ENCODE measurements around the gene PXK. TPM values are rescaled to one million over a fixed set of nuclear protein-coding genes. Genes with fewer than 3 reads are reported as not detected.

The PXK gene
- total and polyA plus RNA-seq, 8 donors: 8.3 to 54.0 (median 31.1) TPM

- no peak for DNase-seq
- H3K27me3 ChIP-seq: no peaks in the 10 kb centered on the region
- peaks cover 11 to 38% (median 24%) of the 10 kb centered on the region in 4 donors for H3K4me1 ChIP-seq
- 87 to 97% (median 96%) methylated on average over 7 of the region's 7 CpGs for WGBS, 5 donors
- TF ChIP-seq EP300 (IDR thresholded peaks at IDR 0.05): no peak
- intact Hi-C loops (cut with DNase I; ENCODE audit: low total_unique reads): loop anchor here (2.0 kb wide), 1 partner anchor 91 kb away; no protein-coding TSS in a partner anchor
- no peaks in the 10 kb centered on the region for H3K9me3 ChIP-seq
- no peak overlapping the region for H3K27ac ChIP-seq
- no peak overlapping the region for H3K4me3 ChIP-seq
- H3K36me3 ChIP-seq: peaks cover 14 to 39% (median 30%) of the 10 kb centered on the region in 4 donors
Observed at GRCh38 chr3:58321791-58322190, 10.9 kb upstream of the PXK start.

- DNase-seq: no peak
- TF ChIP-seq, protein P1, sequence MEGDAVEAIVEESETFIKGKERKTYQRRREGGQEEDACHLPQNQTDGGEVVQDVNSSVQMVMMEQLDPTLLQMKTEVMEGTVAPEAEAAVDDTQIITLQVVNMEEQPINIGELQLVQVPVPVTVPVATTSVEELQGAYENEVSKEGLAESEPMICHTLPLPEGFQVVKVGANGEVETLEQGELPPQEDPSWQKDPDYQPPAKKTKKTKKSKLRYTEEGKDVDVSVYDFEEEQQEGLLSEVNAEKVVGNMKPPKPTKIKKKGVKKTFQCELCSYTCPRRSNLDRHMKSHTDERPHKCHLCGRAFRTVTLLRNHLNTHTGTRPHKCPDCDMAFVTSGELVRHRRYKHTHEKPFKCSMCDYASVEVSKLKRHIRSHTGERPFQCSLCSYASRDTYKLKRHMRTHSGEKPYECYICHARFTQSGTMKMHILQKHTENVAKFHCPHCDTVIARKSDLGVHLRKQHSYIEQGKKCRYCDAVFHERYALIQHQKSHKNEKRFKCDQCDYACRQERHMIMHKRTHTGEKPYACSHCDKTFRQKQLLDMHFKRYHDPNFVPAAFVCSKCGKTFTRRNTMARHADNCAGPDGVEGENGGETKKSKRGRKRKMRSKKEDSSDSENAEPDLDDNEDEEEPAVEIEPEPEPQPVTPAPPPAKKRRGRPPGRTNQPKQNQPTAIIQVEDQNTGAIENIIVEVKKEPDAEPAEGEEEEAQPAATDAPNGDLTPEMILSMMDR (IDR thresholded peaks at IDR 0.05): no peak
- no peak for TF ChIP-seq EP300 (IDR thresholded peaks at IDR 0.05)
- WGBS, 5 donors: 39 to 73% (median 48%) methylated on average over 1 of the region's 1 CpG
- Histone ChIP-seq H3K27ac (no peak overlapping the region), H3K4me1 (peaks cover 11 to 38% (median 24%) of the 10 kb centered on the region in 4 donors), H3K27me3 (no peaks in the 10 kb centered on the region), H3K4me3 (no peak overlapping the region), H3K9me3 (no peaks in the 10 kb centered on the region), H3K36me3 (peaks cover 4 to 28% (median 20%) of the 10 kb centered on the region in 4 donors)
- intact Hi-C loops (cut with DNase I; ENCODE audit: low total_unique reads): no loop called here
Observed at GRCh38 chr3:58322793-58323192, 9.9 kb upstream of the PXK start.

DNA sequence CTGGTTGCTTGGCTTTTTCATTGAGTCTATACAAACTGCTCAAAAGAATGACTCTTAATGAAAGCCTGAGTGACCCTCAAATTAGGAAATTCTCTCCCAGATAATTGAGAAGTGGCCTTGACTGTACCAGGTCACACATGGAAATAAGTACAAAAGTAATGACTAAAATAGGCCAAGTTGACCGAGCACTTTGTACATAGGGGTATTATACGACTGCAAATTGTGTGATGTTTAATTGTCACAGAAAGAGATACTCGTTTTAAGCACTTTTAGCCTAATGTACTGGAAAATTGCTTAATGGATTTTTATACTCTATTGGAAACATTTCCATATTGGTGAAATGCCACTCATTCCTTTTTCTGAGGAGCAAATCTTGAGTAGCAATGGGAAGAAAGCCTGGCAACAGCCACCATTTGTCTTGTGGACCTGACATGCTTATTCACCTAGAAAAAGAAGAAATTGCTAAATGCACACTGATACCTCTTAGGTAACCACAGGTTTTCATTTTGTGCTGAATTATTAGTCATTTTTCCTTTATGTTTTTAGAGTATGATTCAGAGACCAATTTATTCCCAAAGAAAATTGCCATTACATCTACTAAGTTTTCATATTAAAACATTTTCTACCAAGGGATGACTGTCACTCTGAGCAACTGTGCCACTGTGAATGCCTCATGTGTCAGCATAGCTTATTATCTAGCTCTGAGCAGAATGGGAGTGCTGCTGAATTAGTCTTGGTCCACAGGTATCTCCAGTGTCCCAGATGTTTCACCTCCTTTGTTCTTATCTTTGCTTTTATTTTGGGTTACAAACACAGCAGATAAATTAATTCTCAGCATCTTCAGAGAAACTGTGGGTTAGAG lies 8.9 kb upstream of the PXK start:
- Histone ChIP-seq H3K36me3 (peaks cover 0 to 19% (median 10%) of the 10 kb centered on the region in 4 donors), H3K27ac (peak overlapping the region in 1 of 5 donors; percentile 78), H3K4me1 (peaks cover 11 to 38% (median 24%) of the 10 kb centered on the region in 4 donors), H3K27me3 (no peaks in the 10 kb centered on the region), H3K4me3 (no peak overlapping the region), H3K9me3 (no peaks in the 10 kb centered on the region)
- 77 to 88% (median 81%) methylated on average over 3 of the region's 3 CpGs for WGBS, 5 donors
- intact Hi-C loops (cut with DNase I; ENCODE audit: low total_unique reads): no loop called here
- no peak for DNase-seq
- TF ChIP-seq EP300 (IDR thresholded peaks at IDR 0.05): no peak
- TF ChIP-seq POLR2AphosphoS5 (IDR thresholded peaks at IDR 0.05): no peak
- no peak for TF ChIP-seq POLR2A (IDR thresholded peaks at IDR 0.05)
- TF ChIP-seq, protein P1 (IDR thresholded peaks at IDR 0.05): no peak

DNA sequence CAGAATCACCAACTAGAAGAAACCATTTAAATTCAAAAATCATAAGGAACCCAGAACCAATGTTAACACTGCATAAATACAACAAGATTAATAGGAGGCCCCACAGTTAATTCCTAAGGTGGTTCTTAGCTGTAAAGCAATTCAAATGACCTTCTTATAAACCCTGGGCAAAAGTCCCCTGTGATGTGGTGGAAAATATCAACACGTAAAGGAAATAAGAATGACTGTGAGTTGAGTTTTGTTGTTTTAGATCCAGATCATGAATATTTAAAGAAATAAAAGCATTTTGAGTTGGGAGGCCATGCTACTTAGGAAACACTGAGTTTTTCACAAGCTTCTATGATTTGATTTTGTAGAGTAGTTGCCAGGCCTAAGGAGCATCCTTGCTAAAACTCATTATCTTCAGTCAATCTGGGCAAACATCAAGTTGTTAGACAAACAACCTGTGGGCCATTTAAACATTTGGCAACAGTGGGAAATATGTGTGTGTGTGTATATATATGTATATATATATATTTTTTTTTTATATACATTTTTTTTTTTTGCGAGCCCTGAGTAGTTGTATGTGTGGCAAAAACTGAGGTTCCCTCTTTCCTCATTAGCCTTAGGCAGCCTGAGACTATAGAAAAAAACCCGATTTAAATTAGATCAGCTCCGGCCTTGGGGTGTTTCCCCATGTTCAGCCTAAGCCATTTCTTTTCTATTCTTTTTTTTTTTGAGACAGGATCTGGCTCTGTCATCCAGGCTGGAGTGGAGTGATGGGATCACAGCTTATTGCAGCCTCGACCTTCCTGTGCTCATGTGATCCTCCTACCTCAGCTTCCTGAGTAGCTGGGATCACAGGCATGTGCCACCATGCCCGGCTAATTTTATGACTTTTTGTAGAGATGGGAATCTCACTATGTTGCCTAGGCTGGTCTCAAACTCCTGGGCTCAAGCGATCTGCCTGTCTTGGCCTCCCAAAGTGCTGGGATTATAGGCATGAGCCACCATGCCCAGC lies 8.0 kb upstream of the PXK start:
- Histone ChIP-seq H3K4me1 (peaks cover 11 to 38% (median 24%) of the 10 kb centered on the region in 4 donors), H3K9me3 (no peaks in the 10 kb centered on the region), H3K27ac (peak overlapping the region; percentile 65 to 78 (median 72)), H3K4me3 (no peak overlapping the region), H3K36me3 (peaks cover 0 to 10% (median 2%) of the 10 kb centered on the region in 4 donors), H3K27me3 (no peaks in the 10 kb centered on the region)
- intact Hi-C loops (cut with DNase I; ENCODE audit: low total_unique reads): no loop called here
- WGBS, 5 donors: 72 to 79% (median 75%) methylated on average over 7 of the region's 7 CpGs
- TF ChIP-seq POLR2AphosphoS5 (IDR thresholded peaks at IDR 0.05) (no peak), POLR2A (IDR thresholded peaks at IDR 0.05) (no peak), EP300 (IDR thresholded peaks at IDR 0.05) (no peak)
- TF ChIP-seq, protein P1 (IDR thresholded peaks at IDR 0.05): no peak
- no peak for DNase-seq
